T-helper 22 cell (primary cell): ENCODE results near the gene LDLRAD4.
A peak's percentile ranks its signal among the peaks of the same experiment; 100 is the strongest.

Experiments used
- DNase-seq: peaks from one replicate; pipeline ENCODE4 v3.0.0-alpha.2; 2020; ENCODE audit warnings: low read depth

Gene LDLRAD4

DNA sequence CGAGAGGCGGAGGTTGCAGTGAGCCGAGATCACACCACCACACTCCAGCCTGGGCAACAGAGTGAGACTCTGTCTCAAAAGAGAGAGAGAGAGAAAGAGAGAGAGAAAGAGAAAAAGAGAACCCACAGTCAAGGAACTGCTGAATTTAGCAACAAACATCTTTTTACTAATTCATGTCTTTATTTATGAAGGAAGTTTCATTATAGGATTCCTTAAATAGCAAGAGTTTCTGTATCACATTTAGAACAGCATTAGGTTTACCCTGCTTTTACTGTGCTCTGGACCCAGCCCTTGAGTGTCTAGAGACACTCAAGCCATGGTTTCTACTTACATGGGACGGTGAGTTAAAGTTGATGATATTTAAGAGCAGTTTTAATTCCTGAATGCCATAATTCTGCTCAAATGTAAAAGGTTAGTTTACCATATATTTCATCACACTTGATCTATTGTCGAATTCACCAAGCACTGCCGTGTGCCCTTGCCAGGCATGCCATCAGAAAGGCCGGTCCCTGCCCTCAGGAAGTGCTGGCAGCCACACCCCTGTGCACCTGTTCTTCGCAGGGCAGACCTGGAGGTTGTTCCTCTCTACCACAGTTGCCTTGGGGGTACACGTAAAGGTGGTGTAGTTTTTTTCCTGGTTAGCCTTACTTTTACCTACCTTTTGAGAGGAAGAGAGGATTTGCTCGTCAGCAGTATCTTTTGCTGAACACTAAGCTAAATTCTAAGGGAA is 153.3 kb downstream of the LDLRAD4 start:
- no peak for DNase-seq

DNA sequence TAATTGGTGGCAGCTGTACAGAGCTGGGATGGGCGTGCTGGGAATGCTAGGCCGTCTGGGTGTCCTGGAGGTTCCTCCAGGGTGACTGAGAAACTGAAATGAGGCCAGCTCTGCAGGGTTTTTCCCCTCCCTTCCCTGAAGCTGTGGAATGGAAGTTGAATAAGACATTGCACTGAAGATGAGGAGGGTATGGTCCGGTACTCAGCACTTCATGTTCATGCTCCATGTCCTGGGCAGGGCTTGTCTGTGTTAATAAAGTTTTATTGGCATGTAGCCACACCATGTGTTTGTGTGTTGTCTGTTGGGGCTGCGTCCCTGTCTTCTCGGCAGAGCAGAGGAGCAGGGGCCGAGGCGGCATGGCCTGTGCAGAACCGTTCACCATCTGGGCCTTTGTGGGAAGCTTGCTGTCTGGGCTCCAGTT is 154.0 kb downstream of the LDLRAD4 start:
- no peak for DNase-seq

DNA sequence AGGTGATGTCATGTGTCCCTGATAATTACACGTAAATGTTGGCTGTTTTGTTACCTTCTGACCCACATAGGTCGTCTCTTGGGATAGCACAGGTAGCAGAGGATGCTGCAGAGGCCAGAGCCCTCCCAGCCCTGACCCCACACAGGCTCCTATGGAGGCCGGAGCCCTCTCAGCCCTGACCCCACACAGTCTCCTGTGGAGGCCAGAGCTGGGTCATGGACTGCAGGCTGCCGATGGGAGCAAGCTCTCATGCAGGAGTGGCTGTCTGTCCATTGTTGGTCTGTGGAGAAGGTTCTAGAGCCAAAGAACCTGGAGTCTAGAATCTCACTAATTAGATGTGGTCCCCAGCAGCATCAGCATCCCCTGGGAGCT is 155.5 kb downstream of the LDLRAD4 start:
- no peak for DNase-seq

DNA sequence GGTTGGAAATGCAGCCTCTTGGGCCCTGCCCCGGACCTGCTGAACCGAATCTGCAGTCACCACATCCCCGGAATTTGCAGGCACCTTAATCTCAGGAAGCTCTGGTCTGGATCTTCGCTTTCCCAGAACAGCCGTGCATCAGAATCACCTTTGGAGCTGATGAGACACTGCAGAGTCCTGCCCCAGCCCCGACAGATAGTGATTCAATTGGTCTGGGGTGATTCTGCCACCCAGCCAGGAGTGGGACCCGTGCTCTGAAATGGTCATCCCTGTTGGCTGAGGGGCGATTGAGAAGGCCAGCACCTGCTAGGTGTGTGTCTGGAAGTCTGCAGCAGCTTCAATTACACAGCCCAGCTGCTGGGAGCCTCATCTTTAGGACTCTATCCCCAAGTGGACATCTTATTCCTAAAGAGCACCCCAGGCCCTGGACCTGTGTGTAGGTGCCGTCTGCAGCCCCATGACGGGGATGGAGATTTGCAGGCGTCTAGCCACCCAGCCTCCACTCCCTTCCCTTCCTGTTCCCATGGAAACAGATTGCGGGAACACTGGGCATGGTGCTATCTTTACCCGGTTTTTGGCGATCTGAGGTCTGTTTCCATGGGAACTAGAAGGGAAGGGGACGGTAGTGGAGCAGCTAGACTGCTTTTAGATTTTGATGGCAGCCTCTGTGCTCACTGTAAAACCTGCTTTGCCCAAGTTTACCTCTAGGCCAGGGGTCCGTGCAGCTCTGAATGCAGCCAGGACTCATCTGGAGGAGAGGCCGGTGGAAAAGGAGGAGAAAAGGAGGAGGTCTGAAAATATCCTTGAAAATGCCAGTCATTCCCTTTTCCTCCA is 156.1 kb downstream of the LDLRAD4 start:
- DNase-seq = no peak

DNA sequence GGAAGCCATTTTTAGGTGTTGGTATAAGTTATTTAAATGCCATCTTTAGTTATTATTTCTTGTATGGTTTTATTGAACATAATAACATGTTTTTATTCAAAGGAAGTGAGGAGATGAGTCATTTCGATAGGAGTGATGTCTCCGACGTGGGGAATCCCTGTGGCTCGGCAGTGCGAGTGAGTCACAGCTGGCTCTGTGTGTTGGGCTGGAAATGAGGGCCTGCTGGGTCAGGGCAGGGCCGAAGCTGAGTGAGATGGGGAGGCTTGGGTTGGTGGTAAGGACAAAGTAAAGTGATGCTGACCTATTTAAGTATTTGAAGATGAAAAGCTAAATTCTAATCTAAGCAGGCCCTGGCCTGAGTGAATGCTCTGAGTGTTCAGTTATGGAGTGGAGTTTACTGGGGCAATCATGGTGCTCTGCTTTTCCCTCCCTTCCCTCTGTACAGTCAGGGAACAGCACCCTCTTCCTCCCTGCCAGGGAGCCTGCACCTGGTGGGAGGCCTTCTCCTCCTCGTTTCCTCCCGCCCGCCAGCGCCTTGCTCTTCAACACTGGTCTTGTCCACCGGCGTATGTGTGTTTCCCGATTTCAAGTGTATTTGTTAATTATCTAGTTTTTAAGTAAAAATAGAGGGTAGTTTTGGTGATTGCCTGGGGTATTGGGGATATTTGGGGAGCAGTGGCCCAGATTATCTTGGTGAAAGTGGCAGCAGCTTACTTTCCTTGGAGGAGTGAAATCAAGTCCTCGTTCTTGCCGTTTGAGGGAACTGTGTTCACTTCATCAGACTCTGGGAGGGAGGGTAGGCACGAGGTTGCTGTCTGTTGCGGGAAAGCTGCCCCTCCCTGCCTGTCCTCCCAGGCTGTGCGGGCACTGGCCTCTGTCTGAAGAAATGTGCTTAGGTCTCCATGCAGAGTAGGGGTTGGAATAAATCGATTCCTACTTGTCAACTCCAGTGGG is 157.0 kb downstream of the LDLRAD4 start:
- DNase-seq = peak; percentile 84

DNA sequence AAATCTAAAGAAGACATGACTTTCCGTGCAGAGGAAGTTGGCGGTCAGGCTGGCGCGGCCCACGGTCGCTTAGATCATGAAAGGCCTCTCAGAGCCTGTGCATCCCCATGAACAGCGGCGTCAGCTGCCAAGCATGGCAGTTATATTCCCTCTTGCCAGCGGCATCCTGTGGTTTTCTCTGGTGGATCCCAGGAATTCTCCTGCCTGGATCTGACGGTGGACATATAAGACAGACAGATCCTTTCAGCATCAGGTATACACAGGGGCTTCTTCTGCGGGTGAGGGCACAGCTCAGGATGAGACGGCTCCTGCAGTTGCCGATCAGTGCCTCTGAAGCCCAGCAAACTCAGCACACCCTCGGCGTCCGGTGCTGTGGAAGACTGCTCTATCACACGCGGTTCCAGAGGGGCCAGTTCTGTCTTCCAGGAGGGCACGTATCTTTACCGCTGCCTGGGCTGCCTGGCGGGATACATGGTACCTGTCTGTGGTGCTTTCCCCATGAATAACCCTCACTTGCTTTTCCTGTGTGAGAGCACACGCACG is 157.8 kb downstream of the LDLRAD4 start:
- DNase-seq = peak; percentile 58

DNA sequence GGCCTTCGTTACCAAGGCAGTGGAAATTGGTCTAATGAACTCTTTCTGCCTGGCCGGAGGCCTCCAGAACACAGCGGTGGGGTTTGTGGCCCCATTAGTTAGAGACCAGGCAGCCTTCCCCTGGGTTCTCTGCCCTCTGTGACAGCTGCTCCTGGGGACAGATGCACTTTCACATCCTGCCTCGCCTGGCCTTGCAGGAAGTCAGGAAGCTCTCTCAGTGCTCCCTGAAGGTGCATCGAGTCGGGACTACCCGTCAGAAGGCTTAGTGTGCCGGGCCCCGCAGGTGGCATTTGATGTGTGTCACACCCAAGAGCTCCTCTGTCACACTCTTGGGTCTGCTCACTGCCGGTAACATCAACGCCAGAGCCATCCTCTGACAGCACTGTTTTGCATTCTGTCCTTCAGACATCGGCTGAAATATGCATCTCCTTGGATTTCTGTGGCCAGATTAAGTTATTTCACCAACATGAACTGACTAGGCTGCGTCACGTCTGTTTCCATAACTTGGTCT is 158.3 kb downstream of the LDLRAD4 start:
- DNase-seq = peak; percentile 74

DNA sequence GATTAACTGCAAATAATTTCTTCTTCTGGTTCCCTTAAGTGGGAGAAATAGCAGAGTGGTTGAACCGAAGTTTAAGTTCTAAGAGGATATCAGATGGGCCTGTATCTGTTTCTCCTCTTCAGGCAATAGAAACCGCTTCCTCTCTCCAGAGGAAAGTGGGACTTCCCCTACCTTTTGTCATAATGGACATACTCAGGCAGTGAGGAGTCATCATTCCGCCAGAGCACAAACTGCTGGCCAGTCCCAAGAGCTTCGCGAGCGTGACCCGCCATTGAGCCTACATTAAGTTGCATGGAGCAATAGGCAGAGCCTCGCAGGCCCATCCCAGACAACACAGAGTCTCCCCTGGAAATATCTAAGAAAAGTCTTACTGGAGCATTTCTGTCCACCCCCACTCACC is 158.9 kb downstream of the LDLRAD4 start:
- DNase-seq = no peak

DNA sequence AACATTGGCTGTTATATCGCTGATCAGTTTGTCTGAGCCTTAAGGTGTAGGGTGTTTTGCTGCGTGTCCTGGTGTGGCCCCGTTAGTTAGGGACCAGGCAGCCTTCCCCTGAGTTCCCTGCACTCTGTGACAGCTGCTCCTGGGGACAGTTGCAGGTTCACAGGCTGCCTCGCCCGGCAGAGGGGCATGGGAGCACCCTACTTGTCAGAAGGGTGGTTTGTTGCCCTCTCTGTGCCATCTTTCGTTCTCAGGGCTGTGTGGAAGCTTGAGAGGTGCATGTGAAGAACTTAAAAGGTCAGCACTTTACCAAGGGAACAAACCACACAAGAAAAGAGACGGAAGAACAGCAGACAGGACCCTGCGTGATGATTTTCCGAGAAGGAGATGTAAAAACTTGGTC is 159.6 kb downstream of the LDLRAD4 start:
- DNase-seq = no peak

DNA sequence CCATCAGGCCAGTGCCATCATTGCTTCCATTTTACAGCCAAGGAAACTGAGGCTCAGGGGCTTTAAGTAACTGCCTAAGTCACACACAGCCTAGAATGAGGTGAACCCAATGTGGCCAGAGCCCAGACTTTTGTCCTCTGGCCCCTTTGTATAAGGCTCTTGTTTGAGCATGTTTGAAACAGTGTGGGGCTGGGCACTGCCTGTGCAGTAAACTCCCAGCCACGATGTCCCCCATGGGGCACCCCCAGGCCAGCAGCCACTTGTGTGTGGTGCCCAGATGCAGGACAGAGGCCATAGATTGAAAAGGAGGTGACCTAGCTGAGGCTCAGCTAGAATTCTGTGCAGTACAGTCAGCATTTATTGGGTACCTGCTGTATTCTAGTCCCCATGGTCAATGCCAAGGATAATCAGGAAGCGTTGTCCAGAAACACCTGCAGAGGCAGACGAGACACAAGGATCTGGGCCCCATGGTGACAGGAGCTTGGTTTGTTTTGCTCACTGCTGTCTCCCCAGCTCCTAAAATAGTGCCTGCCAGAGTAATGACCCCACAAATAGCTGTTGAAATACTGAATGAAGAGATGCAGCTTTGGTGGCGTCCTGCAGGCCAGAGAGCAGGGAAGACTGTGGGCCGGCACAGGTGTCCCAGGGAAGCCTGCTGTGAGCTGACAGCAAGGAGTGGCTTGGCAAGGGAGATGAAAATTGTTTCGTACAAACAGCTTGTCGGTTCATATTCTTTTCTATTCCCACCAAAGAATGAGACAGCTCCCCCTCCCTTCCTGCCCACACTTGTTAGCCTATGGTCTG is 160.7 kb downstream of the LDLRAD4 start:
- DNase-seq = no peak

DNA sequence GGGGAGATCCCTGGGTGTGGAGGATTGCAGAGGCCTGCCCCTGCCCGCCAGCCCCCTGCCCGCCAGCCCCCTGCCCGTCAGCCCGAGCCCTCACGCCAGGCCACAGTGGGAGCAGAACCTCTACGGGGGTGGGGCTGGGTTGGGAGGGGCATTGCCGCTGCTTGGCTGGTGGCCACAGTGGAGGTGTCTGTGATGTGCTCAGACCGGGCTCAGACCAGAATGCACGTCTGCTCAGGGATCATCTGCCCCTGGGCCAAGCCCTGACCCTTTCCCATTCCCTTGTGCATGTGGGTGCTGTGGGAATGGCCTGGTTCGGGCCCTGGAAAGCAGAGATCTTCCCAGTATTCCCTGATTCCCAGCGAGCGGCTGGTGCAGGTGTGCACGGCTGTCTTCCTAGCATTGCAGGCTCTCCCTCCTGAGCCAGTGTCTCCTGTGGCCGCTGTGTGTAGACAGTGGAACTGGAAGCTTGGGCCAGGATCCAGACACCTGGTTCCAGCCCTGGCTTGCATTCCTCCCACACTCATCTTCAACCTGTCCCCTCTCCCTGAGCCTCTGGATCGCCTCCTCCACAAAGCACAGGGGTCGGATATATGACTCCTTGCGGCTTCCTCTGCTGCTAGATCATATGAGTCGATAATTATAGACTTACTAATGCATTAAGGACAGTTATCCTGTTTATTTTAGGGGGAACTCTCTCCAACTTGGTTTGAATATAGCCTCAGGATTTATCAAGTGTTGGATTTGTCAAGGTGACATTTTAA is 161.6 kb downstream of the LDLRAD4 start:
- no peak for DNase-seq

DNA sequence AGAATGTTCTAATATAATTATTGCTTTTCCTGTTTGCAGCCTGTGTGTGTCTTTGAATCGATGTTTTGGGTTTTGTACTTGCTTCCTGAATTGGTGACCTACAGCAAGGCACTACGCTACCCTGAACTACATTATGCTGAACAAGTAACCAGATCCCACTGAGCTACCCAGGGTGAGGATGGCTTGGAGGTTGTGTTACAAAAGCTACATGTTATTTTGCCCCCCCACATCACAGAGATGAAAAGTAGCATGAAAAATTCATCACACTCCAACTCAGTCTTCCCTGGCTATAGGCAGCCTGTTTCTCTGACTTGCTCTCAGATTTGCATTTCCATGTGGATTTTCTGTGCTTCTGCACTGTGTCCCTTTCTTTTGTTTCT is 162.1 kb downstream of the LDLRAD4 start:
- no peak for DNase-seq

DNA sequence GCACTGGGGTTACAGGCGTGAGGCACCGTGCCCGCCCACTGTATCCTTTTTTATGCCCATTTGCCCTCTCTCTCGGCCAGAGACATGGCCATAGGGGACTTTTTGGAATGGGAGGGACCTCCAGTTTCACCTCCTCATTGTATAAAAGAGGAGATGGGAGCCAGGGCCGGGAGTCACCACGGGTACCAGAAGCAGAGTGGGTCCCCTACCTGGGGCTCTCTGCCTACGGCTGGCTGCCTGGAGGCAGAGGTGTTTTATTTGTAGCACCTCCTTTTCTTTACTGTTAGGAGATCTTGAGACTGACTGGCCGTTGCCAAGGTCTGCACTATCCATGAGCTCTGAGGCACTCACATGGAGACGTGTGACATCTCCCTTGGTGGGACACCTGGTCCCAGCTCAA is 162.8 kb downstream of the LDLRAD4 start:
- DNase-seq = no peak

DNA sequence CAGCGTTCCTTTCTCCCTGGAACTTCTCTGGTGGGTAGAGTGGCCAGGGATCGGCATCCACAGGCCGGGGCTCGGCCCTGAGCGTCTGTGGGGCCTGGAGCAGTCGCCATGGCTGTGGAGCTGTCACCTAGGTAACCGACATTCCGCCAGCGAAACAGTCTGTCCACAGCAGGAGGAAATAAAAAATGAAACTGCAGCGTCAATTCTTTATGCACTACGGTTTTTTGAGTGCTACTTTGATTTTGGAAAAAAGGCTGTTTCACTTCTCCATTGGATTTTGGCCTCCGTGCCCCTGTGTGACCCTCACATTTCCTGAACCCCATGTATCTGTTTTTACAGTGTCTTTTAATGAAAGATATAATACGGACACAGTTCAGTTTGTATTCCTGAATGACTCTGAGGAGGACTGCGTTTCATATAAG is 163.4 kb downstream of the LDLRAD4 start:
- DNase-seq = no peak

DNA sequence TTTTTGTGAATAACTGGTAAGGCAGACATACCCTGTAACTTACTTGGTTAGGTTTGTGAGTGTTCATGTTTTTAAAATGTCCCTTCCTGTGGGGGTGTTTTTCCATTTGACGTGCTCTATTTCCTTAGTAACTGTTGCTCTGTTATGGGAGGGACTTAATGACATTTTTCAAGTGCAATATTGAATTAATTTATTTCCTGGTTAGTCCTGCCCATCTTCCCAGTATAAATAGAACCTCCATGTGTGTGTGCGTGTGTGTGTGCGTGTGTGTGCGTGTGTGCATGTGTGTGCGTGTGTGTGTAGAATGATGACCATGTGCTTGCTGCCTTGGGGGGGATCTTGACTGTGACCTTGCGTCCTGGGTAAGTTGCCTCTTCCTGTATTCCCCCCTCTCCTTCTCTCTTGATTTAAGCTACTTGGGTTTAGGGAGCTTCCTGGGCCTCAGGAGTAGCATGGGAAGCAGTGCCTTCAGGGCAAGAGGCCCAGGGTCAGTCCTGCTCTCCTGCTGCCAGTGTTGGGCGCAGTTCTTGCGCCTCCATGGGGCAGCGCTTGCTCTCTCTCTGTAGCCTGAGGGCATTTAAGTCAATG is 163.9 kb downstream of the LDLRAD4 start:
- peak; percentile 44 for DNase-seq

DNA sequence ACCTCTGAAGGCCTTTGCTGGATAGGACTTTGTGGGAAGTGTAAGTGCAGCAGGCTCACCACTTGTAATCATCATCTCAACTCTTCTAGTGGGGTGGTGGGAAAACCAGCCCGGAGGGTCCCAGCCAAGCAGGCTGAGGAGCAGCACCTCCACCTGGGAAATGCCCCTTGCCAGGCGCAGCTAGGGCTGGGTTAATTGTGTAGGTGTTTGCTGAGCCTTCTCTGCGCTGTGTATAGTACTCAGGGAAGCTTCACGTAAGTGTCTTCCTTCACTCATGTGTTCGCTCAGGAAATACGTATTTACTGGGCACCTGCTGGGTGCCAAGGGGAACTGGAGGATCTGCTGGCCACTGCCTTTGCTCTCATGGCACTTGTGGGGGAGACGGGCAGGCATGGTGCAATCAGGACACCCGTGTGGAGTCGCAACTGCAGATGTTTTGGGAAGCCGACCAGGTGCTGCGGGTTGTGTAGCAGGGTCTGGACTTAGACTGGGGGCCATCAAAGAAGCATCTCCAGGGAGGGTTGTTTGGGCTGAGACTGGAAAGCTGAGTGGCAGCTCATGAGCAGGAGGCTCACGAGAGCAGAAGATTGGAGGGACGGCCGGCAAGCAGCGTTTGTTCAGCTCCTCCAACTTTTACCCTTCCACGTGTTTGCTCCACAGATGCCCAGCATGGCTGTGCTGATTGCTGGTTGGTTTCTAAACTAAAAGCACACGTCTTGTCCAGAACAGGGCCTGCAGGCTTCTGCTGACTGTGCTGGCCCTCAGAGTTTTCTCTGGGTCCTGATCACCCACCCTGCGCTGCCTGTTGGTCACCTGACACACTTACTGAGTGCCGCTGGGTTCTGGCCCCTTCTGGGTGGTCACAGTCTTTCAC is 164.6 kb downstream of the LDLRAD4 start:
- DNase-seq = no peak

DNA sequence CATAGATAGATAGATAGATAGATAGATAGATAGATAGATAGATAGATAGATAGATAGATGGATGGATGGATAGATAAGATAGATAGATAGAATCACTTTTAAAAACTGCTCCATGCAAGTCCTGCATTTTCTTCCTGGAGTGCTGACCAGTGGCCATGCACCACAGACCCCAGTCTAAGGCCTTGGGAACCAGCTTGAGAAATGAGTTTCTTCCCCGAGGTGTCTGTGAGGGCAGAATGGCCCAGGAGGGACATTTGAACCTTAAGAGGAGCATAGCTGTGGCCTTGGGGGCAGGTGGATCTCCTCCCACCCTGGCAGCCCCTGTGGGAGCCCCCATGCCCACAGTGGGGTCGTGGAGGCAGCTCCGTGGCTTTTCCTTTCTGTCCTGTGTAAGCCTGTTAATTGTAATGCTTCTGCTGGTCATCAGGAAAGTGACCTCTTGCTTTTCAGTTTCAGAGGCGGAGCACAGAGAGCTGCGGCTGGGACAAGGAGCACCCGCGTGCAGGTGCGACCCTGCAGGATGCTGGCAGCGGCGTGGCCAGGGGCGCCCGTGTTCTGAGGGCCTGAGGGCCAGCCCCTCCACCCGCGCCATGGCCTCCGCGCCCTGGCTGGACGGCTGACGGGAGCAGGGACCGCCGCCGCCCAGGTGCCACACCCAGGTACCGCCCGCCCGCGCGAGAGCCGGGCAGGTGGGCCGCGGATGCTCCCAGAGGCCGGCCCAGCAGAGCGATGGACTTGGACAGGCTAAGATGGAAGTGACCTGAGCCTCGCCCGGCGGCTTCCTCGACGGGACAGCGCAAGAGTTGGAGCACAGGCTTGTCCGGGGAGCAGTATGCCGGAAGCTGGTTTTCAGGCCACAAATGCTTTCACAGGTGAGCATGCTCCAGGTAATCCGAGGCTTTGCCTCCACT is 168.6 kb downstream of the LDLRAD4 start:
- DNase-seq = no peak
